Measurements from ENCODE around the gene SMYD3. TPM values are rescaled to one million over a fixed set of nuclear protein-coding genes. Genes with fewer than 3 reads are reported as not detected.

SMYD3 gene
- total RNA-seq, 2 experiments from 2014 or later = 22.6 to 24.6 TPM

DNA sequence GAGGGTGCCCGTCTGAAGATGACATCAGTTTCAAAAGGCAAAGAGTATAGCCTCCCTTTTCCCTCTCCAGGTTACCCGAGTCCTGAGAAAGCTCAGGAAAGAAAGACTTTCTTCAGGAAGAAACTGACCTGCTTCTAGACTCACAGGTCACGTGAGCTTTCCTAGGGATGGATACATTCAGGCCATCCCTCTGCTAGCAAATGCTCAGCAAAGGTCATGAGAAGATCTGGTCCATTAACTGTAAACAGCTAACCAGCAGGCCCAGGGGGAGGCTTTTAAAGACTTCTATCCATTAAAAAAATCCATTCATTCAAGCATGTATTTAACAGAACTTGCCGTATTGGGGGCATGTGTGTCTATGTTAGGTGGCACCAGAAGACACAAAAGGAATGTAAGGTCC lies 746.8 kb downstream of the SMYD3 start:
- no peaks in the 10 kb centered on the region for H3K27me3 Mint-ChIP-seq
- H3K36me3 Mint-ChIP-seq (ENCODE audit: low read depth) = peaks cover 51% of the 10 kb centered on the region
- CTCF ChIA-PET = no interaction called here
- H3K4me1 Mint-ChIP-seq (ENCODE audit: low read depth) = no peaks in the 10 kb centered on the region
- peaks cover 21% of the 10 kb centered on the region for H3K9me3 Mint-ChIP-seq
- POLR2A ChIA-PET = no interaction called here
- ATAC-seq (no peak), DNase-seq (no peak)
- no peak overlapping the region for H3K4me3 Mint-ChIP-seq
- TF ChIP-seq, protein P1, sequence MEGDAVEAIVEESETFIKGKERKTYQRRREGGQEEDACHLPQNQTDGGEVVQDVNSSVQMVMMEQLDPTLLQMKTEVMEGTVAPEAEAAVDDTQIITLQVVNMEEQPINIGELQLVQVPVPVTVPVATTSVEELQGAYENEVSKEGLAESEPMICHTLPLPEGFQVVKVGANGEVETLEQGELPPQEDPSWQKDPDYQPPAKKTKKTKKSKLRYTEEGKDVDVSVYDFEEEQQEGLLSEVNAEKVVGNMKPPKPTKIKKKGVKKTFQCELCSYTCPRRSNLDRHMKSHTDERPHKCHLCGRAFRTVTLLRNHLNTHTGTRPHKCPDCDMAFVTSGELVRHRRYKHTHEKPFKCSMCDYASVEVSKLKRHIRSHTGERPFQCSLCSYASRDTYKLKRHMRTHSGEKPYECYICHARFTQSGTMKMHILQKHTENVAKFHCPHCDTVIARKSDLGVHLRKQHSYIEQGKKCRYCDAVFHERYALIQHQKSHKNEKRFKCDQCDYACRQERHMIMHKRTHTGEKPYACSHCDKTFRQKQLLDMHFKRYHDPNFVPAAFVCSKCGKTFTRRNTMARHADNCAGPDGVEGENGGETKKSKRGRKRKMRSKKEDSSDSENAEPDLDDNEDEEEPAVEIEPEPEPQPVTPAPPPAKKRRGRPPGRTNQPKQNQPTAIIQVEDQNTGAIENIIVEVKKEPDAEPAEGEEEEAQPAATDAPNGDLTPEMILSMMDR (IDR thresholded peaks at IDR 0.05) = no peak
- H3K27ac Mint-ChIP-seq = no peak overlapping the region
- intact Hi-C loops (cut with micrococcal nuclease) = no loop called here

DNA sequence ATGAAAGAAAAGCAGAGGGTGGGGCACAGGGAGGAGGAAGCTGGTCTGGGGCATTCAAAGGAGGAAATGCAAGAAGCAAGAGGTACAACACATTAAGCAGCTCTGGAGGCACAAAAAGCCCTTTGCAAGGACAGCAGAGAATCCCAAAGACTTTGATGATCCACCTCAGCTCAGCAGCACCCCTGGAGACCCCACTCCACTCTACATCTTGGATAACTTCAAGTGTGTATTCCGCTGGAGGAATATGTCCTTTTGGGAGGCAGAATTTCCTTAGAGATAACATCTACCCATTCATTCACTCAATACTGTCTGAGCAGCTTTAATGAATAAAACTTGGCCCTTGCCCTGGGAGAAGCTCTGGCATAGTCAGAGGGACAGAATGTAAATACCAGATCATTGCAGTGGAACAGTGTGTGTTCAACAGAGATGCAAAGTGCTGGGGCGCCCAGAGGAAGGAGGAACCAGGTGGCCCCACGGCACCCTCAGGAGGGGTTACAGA lies 752.6 kb downstream of the SMYD3 start:
- no peak for ATAC-seq
- H3K27me3 Mint-ChIP-seq = no peaks in the 10 kb centered on the region
- H3K4me1 Mint-ChIP-seq (ENCODE audit: low read depth) = no peaks in the 10 kb centered on the region
- CTCF ChIA-PET = no interaction called here
- peaks cover 34% of the 10 kb centered on the region for H3K36me3 Mint-ChIP-seq (ENCODE audit: low read depth)
- DNase-seq = no peak
- intact Hi-C loops (cut with micrococcal nuclease) = no loop called here
- TF ChIP-seq, protein P1 (IDR thresholded peaks at IDR 0.05) = no peak
- peaks cover 25% of the 10 kb centered on the region for H3K9me3 Mint-ChIP-seq
- POLR2A ChIA-PET = no interaction called here
- no peak overlapping the region for H3K27ac Mint-ChIP-seq
- no peak overlapping the region for H3K4me3 Mint-ChIP-seq

DNA sequence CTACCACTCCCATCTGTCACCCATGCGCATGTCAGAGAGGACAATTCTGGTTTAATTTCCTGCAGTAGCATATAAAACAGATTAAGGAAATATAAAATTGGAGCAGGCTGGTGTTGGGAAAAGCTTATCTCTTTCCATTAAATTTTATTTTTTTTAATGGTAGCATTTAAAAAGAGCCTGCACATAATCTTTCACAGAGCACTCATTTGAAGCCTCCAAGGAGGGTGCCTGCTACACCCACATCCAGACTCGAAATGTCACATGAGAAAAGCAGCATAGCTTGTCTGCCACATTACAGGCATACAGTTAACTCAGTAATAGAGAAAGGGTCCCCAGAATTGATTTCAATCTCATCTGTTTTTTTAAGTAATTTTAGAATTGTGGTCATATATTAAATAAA lies 753.3 kb downstream of the SMYD3 start:
- Mint-ChIP-seq H3K4me3 (no peak overlapping the region), H3K36me3 (ENCODE audit: low read depth) (peaks cover 34% of the 10 kb centered on the region), H3K4me1 (ENCODE audit: low read depth) (no peaks in the 10 kb centered on the region), H3K9me3 (peaks cover 24% of the 10 kb centered on the region), H3K27me3 (no peaks in the 10 kb centered on the region), H3K27ac (no peak overlapping the region)
- ATAC-seq (no peak), DNase-seq (no peak)
- TF ChIP-seq, protein P1 (IDR thresholded peaks at IDR 0.05) = no peak
- intact Hi-C loops (cut with micrococcal nuclease) = no loop called here
- CTCF ChIA-PET = no interaction called here
- POLR2A ChIA-PET = no interaction called here

DNA sequence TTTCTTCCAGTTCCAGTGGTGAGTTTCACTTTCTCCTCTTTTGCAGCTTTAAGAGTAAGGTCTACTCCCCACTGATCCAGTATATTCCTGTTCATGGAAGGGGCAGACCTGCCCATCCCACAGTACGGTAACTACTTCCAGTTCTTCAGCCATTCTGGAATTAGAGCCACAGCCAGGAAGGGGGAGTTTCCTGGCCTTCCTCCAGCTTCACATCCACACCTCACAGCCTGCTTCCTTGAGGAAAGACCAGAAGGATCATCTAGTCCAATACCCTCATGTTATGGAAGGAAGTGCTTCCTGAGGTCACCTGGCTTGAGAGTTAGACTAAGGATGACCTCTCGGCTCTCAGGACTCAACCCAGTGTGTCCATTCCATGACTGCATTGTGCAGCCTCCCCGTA lies 754.5 kb downstream of the SMYD3 start:
- ChIA-PET POLR2A (no interaction called here), CTCF (no interaction called here)
- Mint-ChIP-seq H3K9me3 (peaks cover 21% of the 10 kb centered on the region), H3K4me1 (ENCODE audit: low read depth) (no peaks in the 10 kb centered on the region), H3K4me3 (no peak overlapping the region), H3K27ac (no peak overlapping the region), H3K36me3 (ENCODE audit: low read depth) (peaks cover 41% of the 10 kb centered on the region), H3K27me3 (no peaks in the 10 kb centered on the region)
- intact Hi-C loops (cut with micrococcal nuclease) = no loop called here
- DNase-seq = no peak
- TF ChIP-seq, protein P1 (IDR thresholded peaks at IDR 0.05) = no peak
- no peak for ATAC-seq

DNA sequence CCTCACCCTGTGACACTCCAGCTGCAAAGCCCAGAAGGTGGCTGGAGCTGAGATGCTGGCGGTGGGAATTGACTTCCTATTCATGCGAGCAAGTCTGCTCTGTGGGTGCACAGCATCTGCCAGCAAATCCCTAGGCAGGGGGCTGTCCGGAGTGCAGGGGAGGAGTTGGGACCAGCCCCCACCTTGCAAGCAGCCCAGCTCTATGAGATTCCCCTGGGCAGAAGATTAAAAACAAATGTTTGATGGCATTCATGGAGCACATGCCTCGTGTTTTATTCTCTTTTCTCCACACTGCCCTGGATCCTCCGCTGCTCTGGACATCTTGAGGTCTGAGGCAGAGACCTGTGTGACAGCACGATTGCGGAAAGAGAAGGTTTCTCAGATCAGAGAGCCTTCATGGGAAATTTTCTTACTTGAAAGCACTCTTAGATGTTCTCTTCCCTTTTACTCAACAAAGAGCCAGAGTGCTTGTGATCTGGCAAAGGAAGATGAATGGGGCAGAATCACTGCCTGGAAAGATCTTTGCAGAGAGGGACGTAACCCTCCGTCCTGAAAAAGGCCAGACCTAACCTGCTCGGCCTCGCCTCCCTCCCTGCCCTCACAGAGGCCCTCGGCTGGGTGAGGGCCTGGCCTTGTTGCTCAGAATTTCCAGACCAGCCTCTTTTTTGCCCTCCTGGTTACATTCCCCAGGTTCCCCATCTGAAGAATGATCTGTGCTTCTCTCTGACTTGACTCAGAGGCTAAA lies 755.2 kb downstream of the SMYD3 start:
- H3K27ac Mint-ChIP-seq = no peak overlapping the region
- peaks cover 20% of the 10 kb centered on the region for H3K9me3 Mint-ChIP-seq
- ChIA-PET CTCF (interaction anchor here (0.9 kb wide), 1 partner anchor 11 kb away, joined by 3 read pairs; no protein-coding TSS in a partner anchor), POLR2A (no interaction called here)
- DNase-seq = no peak
- H3K4me1 Mint-ChIP-seq (ENCODE audit: low read depth) = no peaks in the 10 kb centered on the region
- no peaks in the 10 kb centered on the region for H3K27me3 Mint-ChIP-seq
- no peak for ATAC-seq
- TF ChIP-seq, protein P1 (IDR thresholded peaks at IDR 0.05) = no peak
- H3K4me3 Mint-ChIP-seq = no peak overlapping the region
- intact Hi-C loops (cut with micrococcal nuclease) = no loop called here
- H3K36me3 Mint-ChIP-seq (ENCODE audit: low read depth) = peaks cover 48% of the 10 kb centered on the region
